ENCODE measurements around the gene PNPO. TPM values are rescaled to one million over a fixed set of nuclear protein-coding genes. Genes with fewer than 3 reads are reported as not detected.

PNPO gene
- total RNA-seq, 1 donor from 2014 or later: 23.7 TPM

DNA sequence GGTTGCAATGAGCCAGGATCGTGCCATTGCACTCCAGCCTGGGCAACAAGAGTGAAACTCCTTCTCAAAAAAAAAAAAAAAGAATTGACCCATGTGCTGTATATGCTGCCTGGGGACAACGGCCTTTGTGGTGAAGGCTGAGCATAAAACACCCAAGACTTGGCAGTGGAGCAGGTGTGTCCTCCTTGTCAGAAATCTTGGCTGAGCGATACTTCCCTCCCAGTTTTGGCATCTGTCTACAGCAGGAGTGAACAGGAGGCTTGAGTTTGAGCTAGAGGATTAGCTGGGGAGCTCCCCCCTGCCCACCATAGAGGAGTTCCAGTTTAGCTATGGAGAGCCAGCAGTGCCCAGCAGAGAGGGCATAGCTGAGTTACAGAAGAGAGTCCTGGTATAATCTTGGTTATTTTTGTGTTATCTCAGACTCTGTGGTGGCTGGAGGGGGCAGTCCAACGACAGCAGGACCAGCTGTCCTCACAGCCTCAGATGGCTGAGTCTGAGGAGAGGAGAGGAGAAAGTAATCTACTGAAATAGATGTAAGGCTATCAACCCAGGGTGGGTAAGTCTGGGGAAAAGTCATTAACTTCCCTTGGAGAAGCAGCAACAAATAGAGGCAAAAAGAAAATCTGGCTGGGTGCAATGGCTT is 26.9 kb upstream of the PNPO start:
- TF ChIP-seq, protein P1, sequence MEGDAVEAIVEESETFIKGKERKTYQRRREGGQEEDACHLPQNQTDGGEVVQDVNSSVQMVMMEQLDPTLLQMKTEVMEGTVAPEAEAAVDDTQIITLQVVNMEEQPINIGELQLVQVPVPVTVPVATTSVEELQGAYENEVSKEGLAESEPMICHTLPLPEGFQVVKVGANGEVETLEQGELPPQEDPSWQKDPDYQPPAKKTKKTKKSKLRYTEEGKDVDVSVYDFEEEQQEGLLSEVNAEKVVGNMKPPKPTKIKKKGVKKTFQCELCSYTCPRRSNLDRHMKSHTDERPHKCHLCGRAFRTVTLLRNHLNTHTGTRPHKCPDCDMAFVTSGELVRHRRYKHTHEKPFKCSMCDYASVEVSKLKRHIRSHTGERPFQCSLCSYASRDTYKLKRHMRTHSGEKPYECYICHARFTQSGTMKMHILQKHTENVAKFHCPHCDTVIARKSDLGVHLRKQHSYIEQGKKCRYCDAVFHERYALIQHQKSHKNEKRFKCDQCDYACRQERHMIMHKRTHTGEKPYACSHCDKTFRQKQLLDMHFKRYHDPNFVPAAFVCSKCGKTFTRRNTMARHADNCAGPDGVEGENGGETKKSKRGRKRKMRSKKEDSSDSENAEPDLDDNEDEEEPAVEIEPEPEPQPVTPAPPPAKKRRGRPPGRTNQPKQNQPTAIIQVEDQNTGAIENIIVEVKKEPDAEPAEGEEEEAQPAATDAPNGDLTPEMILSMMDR (IDR thresholded peaks at IDR 0.05; ENCODE audit: insufficient read depth, low read length, severe bottlenecking): no peak
- DNase-seq (ENCODE audit: low read depth) (no peak), FAIRE-seq (no peak)
- Histone ChIP-seq H3K4me3 (ENCODE audit: low read depth, low read length) (no peak overlapping the region), H3K36me3 (ENCODE audit: control insufficient read depth, insufficient read depth, low read length) (no peaks in the 10 kb centered on the region), H3K27me3 (ENCODE audit: control insufficient read depth, insufficient read depth, low read length) (no peaks in the 10 kb centered on the region)

DNA sequence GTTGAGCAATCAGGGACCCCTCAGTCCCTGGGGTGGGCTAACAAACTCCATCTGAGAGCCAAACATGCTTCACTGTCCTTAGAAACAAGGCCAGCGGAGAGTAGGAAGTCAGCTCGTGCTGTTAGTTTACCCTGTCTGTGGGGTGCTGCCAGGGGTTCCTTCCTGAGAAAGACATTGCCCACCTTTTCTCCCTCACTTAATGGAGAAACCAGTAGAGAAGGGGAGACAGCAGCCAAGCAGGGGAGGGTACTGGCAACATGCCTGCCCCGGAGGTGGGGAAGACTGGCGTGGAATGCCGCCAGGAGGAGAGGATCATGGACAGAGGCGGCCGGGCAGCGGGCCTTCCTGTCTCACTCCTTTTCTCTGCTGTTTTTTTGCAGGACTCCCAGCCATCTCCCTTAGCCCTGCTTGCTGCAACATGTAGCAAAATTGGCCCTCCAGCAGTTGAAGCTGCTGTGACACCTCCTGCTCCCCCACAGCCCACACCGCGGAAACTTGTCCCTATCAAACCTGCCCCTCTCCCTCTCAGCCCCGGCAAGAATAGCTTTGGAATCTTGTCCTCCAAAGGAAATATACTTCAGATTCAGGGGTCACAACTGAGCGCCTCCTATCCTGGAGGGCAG is 25.5 kb upstream of the PNPO start:
- Histone ChIP-seq H3K36me3 (ENCODE audit: control insufficient read depth, insufficient read depth, low read length) (no peaks in the 10 kb centered on the region), H3K27me3 (ENCODE audit: control insufficient read depth, insufficient read depth, low read length) (no peaks in the 10 kb centered on the region), H3K4me3 (ENCODE audit: low read depth, low read length) (no peak overlapping the region)
- FAIRE-seq: peak; percentile 43
- TF ChIP-seq, protein P1 (IDR thresholded peaks at IDR 0.05; ENCODE audit: insufficient read depth, low read length, severe bottlenecking): no peak
- peak; percentile 34 for DNase-seq (ENCODE audit: low read depth)

DNA sequence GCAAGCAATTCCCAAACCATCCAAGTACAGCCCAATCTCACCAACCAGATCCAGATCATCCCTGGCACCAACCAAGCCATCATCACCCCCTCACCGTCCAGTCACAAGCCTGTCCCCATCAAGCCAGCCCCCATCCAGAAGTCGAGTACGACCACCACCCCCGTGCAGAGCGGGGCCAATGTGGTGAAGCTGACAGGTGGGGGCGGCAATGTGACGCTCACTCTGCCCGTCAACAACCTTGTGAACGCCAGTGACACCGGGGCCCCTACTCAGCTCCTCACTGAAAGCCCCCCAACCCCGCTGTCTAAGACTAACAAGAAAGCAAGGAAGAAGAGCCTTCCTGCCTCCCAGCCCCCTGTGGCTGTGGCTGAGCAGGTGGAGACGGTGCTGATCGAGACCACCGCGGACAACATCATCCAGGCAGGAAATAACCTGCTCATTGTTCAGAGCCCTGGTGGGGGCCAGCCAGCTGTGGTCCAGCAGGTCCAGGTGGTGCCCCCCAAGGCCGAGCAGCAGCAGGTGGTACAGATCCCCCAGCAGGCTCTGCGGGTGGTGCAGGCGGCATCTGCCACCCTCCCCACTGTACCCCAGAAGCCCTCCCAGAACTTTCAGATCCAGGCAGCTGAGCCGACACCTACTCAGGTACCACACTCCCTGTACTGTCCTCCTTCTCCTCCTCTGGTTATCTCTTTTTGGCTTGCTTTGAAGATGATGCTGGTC is 24.7 kb upstream of the PNPO start:
- FAIRE-seq (no peak), DNase-seq (ENCODE audit: low read depth) (no peak)
- H3K4me3 ChIP-seq (ENCODE audit: low read depth, low read length): no peak overlapping the region
- no peaks in the 10 kb centered on the region for H3K36me3 ChIP-seq (ENCODE audit: control insufficient read depth, insufficient read depth, low read length)
- no peaks in the 10 kb centered on the region for H3K27me3 ChIP-seq (ENCODE audit: control insufficient read depth, insufficient read depth, low read length)
- TF ChIP-seq, protein P1 (IDR thresholded peaks at IDR 0.05; ENCODE audit: insufficient read depth, low read length, severe bottlenecking): no peak

DNA sequence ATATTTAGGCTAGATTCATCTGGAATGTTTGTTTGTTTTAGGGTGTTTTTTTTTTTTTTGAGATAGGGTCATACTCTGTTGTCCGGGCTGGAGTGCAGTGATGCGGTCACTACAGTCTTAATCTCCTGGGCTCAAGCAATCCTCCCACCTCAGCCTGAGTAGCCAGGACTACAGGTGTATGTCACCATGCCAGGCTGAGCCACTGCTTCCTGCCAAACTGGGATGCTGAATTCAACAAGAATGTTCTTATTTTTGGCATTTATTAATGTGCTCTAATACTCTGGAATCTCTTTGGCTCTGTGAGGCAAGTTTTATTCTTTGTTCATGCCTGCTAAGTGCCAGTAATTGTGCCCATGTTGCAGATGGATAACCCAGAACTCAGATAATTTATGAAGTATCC is 23.8 kb upstream of the PNPO start:
- H3K36me3 ChIP-seq (ENCODE audit: control insufficient read depth, insufficient read depth, low read length): peaks cover under 1% of the 10 kb centered on the region
- no peak for DNase-seq (ENCODE audit: low read depth)
- FAIRE-seq: no peak
- no peaks in the 10 kb centered on the region for H3K27me3 ChIP-seq (ENCODE audit: control insufficient read depth, insufficient read depth, low read length)
- H3K4me3 ChIP-seq (ENCODE audit: low read depth, low read length): no peak overlapping the region
- TF ChIP-seq, protein P1 (IDR thresholded peaks at IDR 0.05; ENCODE audit: insufficient read depth, low read length, severe bottlenecking): no peak

DNA sequence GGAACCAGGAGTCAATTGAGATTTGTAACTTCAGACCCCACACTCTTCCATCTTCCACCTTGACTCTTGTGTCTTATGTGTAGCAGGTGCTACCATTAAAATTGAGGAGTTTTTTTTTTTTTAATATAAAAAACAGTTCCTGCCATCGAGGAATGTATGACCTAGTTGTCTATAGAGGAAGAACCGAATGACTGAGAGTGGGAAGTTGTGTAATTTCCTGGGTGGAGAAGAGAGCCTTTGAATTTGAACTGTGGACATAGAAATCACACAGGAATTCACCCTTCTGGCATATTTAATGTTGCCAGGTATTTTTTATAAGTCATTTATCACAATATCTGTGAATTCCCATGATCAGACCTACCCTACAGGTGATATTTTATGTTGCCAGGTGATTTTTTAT is 23.4 kb upstream of the PNPO start:
- H3K4me3 ChIP-seq (ENCODE audit: low read depth, low read length): no peak overlapping the region
- DNase-seq (ENCODE audit: low read depth): peak; percentile 44
- H3K27me3 ChIP-seq (ENCODE audit: control insufficient read depth, insufficient read depth, low read length): no peaks in the 10 kb centered on the region
- TF ChIP-seq, protein P1 (IDR thresholded peaks at IDR 0.05; ENCODE audit: insufficient read depth, low read length, severe bottlenecking): no peak
- no peak for FAIRE-seq
- H3K36me3 ChIP-seq (ENCODE audit: control insufficient read depth, insufficient read depth, low read length): peaks cover 4% of the 10 kb centered on the region
